PC-9 (cell line): ENCODE measurements around the gene PKHD1.

Source experiments
- CTCF ChIP-seq: fragments of 200-600 bp; sonication (generic); conservative IDR thresholded peaks from 2 replicates; pipeline ENCODE4 v1.6.1; 2017; ENCODE audit warnings: mixed run types, antibody characterized with exemption, mild to moderate bottlenecking, moderate library complexity
- EZH2 ChIP-seq: fragments of 200-600 bp; sonication (generic); IDR thresholded peaks from 2 replicates; pipeline ENCODE4 v1.8.0; 2017; ENCODE audit warnings: antibody characterized with exemption, low read depth

DNA sequence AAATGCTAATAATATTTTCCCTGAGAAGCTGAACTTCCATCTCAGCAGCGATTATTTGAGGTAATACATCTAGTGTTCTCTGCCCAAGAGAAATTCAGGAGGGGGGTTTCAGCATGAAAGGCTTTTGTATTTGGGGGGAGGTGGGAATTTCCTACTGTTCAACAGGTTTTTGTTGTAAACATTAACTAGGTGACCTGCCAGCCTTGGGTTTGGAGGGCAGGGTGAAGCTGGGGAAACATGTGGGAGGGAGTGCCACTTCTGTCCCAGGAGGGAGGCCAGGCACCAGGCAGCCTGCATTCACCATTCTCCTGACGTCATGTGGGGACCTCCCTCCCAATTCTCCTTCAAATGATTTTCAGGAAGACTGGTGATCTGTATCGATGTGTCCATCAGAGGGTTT is 37.7 kb upstream of the PKHD1 start:
- TF ChIP-seq CTCF (no peak), EZH2 (no peak)
